Gastroesophageal sphincter (tissue), 4 donors: Measurements from ENCODE around the gene TDRKH. TPM values are rescaled to one million over a fixed set of nuclear protein-coding genes. Genes with fewer than 3 reads are reported as not detected.

Experiments used
- ATAC-seq: fragments of 150-250 bp; one replicate; pipeline ENCODE4 v1.9.1; 2016; ENCODE audit warnings: mild to moderate bottlenecking, moderate library complexity
- H3K27ac ChIP-seq, 4 donors: fragments of 200-600 bp; sonication (generic) in 3 of 4; 1 replicate in 3 of 4; 2 replicates in 1 of 4; pipeline ENCODE4 v1.5.1; 2016 to 2019
- H3K27me3 ChIP-seq: fragments of 200-600 bp; sonication (generic); one replicate; pipeline ENCODE4 v1.5.1; 2019
- H3K36me3 ChIP-seq, 2 donors: fragments of 200-600 bp; sonication (generic); one replicate each; pipeline ENCODE4 v1.5.1; 2019; ENCODE audit warnings: control low read depth in 1 of 2
- H3K4me1 ChIP-seq, 3 donors: fragments of 200-600 bp; sonication (generic); 1 replicate in 2 of 3; 2 replicates in 1 of 3; pipeline ENCODE4 v1.5.1; 2016 to 2019; ENCODE audit warnings: control low read depth in 2 of 3
- H3K4me3 ChIP-seq, 2 donors: fragments of 200-600 bp; sonication (generic); one replicate each; pipeline ENCODE4 v1.5.1; 2019; ENCODE audit warnings: mild to moderate bottlenecking in 1 of 2, moderate library complexity in 1 of 2
- H3K9me3 ChIP-seq, 3 donors: fragments of 200-600 bp; sonication (generic); one replicate each; pipeline ENCODE4 v1.5.1; 2017 to 2019; ENCODE audit warnings: control low read depth in 2 of 3
- CTCF ChIP-seq, 4 experiments: fragments of 200-600 bp in 2 of 4; fragments of 450-650 bp in 2 of 4; sonication (generic) in 1 of 4; IDR thresholded peaks; one replicate each; pipeline ENCODE4 v1.5.1; 2017 to 2019; ENCODE audit warnings: antibody characterized with exemption in 4 of 4, mild to moderate bottlenecking in 2 of 4, moderate library complexity in 2 of 4
- EP300 ChIP-seq: sonication (generic); formaldehyde crosslinking; IDR thresholded peaks from one replicate; pipeline ENCODE4 v1.6.1; 2017; ENCODE audit warnings: antibody characterized with exemption, mild to moderate bottlenecking
- POLR2A ChIP-seq, 2 donors: fragments of 450-650 bp; IDR thresholded peaks; one replicate each; pipeline ENCODE4 v1.6.1; 2017; ENCODE audit warnings: antibody characterized with exemption in 2 of 2, mild to moderate bottlenecking in 2 of 2, moderate library complexity in 1 of 2
- POLR2AphosphoS5 ChIP-seq: sonication (generic); formaldehyde crosslinking; IDR thresholded peaks from one replicate; pipeline ENCODE4 v1.6.1; 2017; ENCODE audit warnings: antibody characterized with exemption
- WGBS, 2 donors: methylation state at CpG; one replicate each; pipeline ENCODE4 v1.1.5; 2018; ENCODE audit warnings: low coverage in 1 of 2; 5-methylcytosine and 5-hydroxymethylcytosine counted together
- total RNA-seq, 4 donors: library from RNA; depleted of rRNA; stranded (reverse); fragments of >200 nt; gene quantifications; one replicate each; pipeline ENCODE4 v1.1.0, GENCODE V29; 2016

Gene TDRKH
- total RNA-seq, 4 donors from 2014 or later, result 4.4 to 10.6 (median 7.9) TPM

DNA sequence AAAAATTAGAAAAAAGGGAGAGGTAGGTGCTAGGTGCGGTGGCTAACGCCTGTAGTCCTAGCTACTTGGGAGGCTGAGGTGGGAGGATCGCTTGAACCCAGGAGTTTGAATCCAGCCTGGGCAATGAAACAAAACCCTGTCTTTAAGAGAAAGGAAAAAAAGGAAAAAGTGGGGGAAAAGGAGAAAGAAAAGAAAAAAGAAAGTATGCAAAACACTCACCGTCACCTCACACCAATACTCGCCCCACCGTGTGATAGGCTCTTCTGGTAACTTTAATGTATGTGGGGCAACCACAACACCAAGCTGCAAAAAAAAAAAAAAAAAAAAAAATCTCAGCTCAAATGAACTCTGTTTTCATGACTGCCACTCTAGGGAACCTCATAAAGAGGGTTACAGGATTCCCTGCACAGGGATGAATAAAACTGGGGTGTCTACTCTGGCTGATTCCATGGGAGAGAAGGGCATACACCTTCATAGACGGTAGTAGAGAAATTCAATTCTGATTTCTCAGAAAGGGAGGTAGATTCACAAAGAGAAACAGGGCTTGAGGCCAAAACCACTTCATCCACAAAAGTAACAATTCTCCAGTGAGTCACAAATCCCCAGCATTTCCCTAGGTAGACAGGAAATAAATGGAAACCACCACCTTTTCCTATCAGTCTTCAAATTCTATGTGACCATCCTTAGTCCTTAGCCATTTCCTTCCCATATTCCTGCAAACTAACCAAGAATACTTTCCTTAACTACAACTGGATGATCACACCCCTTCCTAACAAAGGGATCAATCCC lies 29.5 kb downstream of the TDRKH start:
- no peak for ATAC-seq
- Histone ChIP-seq H3K4me3 (no peak overlapping the region), H3K4me1 (peaks cover 5 to 18% (median 6%) of the 10 kb centered on the region in 3 donors), H3K27me3 (no peaks in the 10 kb centered on the region), H3K27ac (no peak overlapping the region), H3K9me3 (no peaks in the 10 kb centered on the region), H3K36me3 (peaks cover 0 to 62% of the 10 kb centered on the region in 2 donors)
- no peak for TF ChIP-seq POLR2AphosphoS5
- TF ChIP-seq EP300, result no peak
- TF ChIP-seq CTCF (IDR thresholded peaks at IDR 0.05), result no peak
- TF ChIP-seq POLR2A (IDR thresholded peaks at IDR 0.05), result no peak
- 83 to 86% methylated on average over 4 of the region's 7 CpGs for WGBS, 2 donors

- no peak for TF ChIP-seq EP300
- TF ChIP-seq POLR2A (IDR thresholded peaks at IDR 0.05), result no peak
- TF ChIP-seq CTCF (IDR thresholded peaks at IDR 0.05), result no peak
- no peak for TF ChIP-seq POLR2AphosphoS5
- Histone ChIP-seq H3K27me3 (no peaks in the 10 kb centered on the region), H3K36me3 (peaks cover 0 to 68% of the 10 kb centered on the region in 2 donors), H3K4me3 (no peak overlapping the region), H3K27ac (no peak overlapping the region), H3K9me3 (no peaks in the 10 kb centered on the region), H3K4me1 (peaks cover 4 to 17% (median 5%) of the 10 kb centered on the region in 3 donors)
- no peak for ATAC-seq
These were observed 31.1 kb downstream of the TDRKH start for GRCh38 chr1:151759241-151759640.

GRCh38 chr1:151756291-151756690 lies 34.0 kb downstream of the TDRKH start:
- no peak overlapping the region for H3K4me3 ChIP-seq
- no peak overlapping the region for H3K27ac ChIP-seq
- no peak for ATAC-seq
- WGBS, 2 donors, result 67% methylated on average over 1 of the region's 1 CpG; no CpG with 5 or more reads in 1 of the 2 donors
- H3K9me3 ChIP-seq, result no peaks in the 10 kb centered on the region
- no peaks in the 10 kb centered on the region for H3K4me1 ChIP-seq
- no peaks in the 10 kb centered on the region for H3K27me3 ChIP-seq
- no peak for TF ChIP-seq CTCF (IDR thresholded peaks at IDR 0.05)
- no peak for TF ChIP-seq POLR2AphosphoS5
- TF ChIP-seq POLR2A (IDR thresholded peaks at IDR 0.05), result no peak
- TF ChIP-seq EP300, result no peak
- H3K36me3 ChIP-seq, result peaks cover 0 to 57% of the 10 kb centered on the region in 2 donors

- 80 to 90% methylated on average over 2 to 3 of the region's 4 CpGs for WGBS, 2 donors
- no peaks in the 10 kb centered on the region for H3K4me1 ChIP-seq
These were observed 48.8 kb downstream of the TDRKH start for GRCh38 chr1:151741516-151741915.

More at GRCh38 chr1:151741516-151741915, 48.8 kb downstream of the TDRKH start:
- no peaks in the 10 kb centered on the region for H3K36me3 ChIP-seq
- no peaks in the 10 kb centered on the region for H3K27me3 ChIP-seq
- no peak for ATAC-seq
- no peak overlapping the region for H3K27ac ChIP-seq
- no peaks in the 10 kb centered on the region for H3K9me3 ChIP-seq
- TF ChIP-seq POLR2AphosphoS5 (no peak), EP300 (no peak), POLR2A (IDR thresholded peaks at IDR 0.05) (no peak), CTCF (IDR thresholded peaks at IDR 0.05) (no peak)
- no peak overlapping the region for H3K4me3 ChIP-seq
